HG03103 (cell line): ENCODE results near the gene BRPF1.

Source experiments
- ATAC-seq: cut with Tn5 transposase; IDR thresholded peaks from one replicate; pipeline ENCODE4 v1.9.1; 2021; ENCODE audit warnings: low read depth; ENCODE audit not compliant: unreplicated experiment

The BRPF1 gene

GRCh38 chr3:9732080-9732739 lies 675 bp downstream of the BRPF1 start:
- ATAC-seq: no peak

- ATAC-seq: no peak
Observed at GRCh38 chr3:9732740-9733115, 1.2 kb downstream of the BRPF1 start.

- no peak for ATAC-seq
Observed at GRCh38 chr3:9736831-9737230, 5.3 kb downstream of the BRPF1 start.

- ATAC-seq: no peak
Observed at GRCh38 chr3:9739181-9739580, 7.6 kb downstream of the BRPF1 start.

GRCh38 chr3:9742560-9742959 lies 11.0 kb downstream of the BRPF1 start:
- no peak for ATAC-seq

GRCh38 chr3:9743548-9743947 lies 12.0 kb downstream of the BRPF1 start:
- no peak for ATAC-seq

GRCh38 chr3:9744162-9744561 lies 12.6 kb downstream of the BRPF1 start:
- ATAC-seq: no peak

- no peak for ATAC-seq
Observed at GRCh38 chr3:9745521-9745920, 14.0 kb downstream of the BRPF1 start.

GRCh38 chr3:9746330-9746729 lies 14.8 kb downstream of the BRPF1 start:
- ATAC-seq: no peak

GRCh38 chr3:9747267-9747666 lies 15.7 kb downstream of the BRPF1 start:
- no peak for ATAC-seq

GRCh38 chr3:9748031-9748430 lies 16.5 kb downstream of the BRPF1 start:
- ATAC-seq: no peak

- no peak for ATAC-seq
Observed at GRCh38 chr3:9749296-9749644, 17.7 kb downstream of the BRPF1 start.

GRCh38 chr3:9749645-9750555 lies 18.4 kb downstream of the BRPF1 start, which contains the start of gene OGG1:
Gene OGG1, plus strand, starts transcription at chr3:9749952. Its CDS starts 335 bp downstream, at chr3:9750287.
- peak; percentile 92 for ATAC-seq

GRCh38 chr3:9750556-9751411 lies 19.2 kb downstream of the BRPF1 start:
- ATAC-seq: no peak

GRCh38 chr3:9754678-9755077 lies 23.1 kb downstream of the BRPF1 start:
- ATAC-seq: no peak

- ATAC-seq: no peak
Observed at GRCh38 chr3:9757427-9757826, 25.9 kb downstream of the BRPF1 start.

GRCh38 chr3:9760779-9761505 lies 29.4 kb downstream of the BRPF1 start:
- ATAC-seq: no peak

GRCh38 chr3:9761919-9762318 lies 30.4 kb downstream of the BRPF1 start:
- no peak for ATAC-seq

GRCh38 chr3:9762871-9763270 lies 31.3 kb downstream of the BRPF1 start:
- no peak for ATAC-seq

GRCh38 chr3:9765865-9766264 lies 34.3 kb downstream of the BRPF1 start:
- ATAC-seq: no peak
